ENCODE measurements around the gene NUBPL. TPM values are rescaled to one million over a fixed set of nuclear protein-coding genes. Genes with fewer than 3 reads are reported as not detected.
"Not testable (repeated sequence)": the region's sequence is repeated elsewhere in the genome, so short reads cannot be mapped to it uniquely, and the experiment has no call there.

The NUBPL gene
- total and polyA plus RNA-seq, 8 donors = 10.1 to 19.0 (median 16.9) TPM

- Histone ChIP-seq H3K9me3 (peaks cover 0 to 45% of the 10 kb centered on the region in 2 donors), H3K36me3 (peaks cover 0 to 20% of the 10 kb centered on the region in 2 donors), H3K27me3 (no peaks in the 10 kb centered on the region), H3K4me3 (no peak overlapping the region), H3K4me1 (no peaks in the 10 kb centered on the region), H3K27ac (no peak overlapping the region)
- ATAC-seq (no peak), DNase-seq (no peak)
- no peak for TF ChIP-seq CTCF (IDR thresholded peaks at IDR 0.05)
- intact Hi-C loops (cut with DNase I) = no loop called here
Measured at GRCh38 chr14:31619440-31619839, 58.2 kb downstream of the NUBPL start.

GRCh38 chr14:31620898-31621297, 59.7 kb downstream of the NUBPL start:
- H3K4me1 ChIP-seq; intact Hi-C loops (cut with DNase I); ATAC-seq; DNase-seq; H3K4me3 ChIP-seq; H3K27me3 ChIP-seq; H3K27ac ChIP-seq: not testable (repeated sequence)
- Histone ChIP-seq H3K9me3 (peaks cover 0 to 42% of the 10 kb centered on the region in 2 donors), H3K36me3 (peaks cover 0 to 20% of the 10 kb centered on the region in 2 donors)

- no peak for TF ChIP-seq CTCF (IDR thresholded peaks at IDR 0.05)
- Histone ChIP-seq H3K27ac (no peak overlapping the region), H3K27me3 (no peaks in the 10 kb centered on the region), H3K4me3 (no peak overlapping the region), H3K9me3 (peaks cover 0 to 40% of the 10 kb centered on the region in 2 donors), H3K36me3 (peaks cover 0 to 20% of the 10 kb centered on the region in 2 donors), H3K4me1 (no peaks in the 10 kb centered on the region)
- no peak for DNase-seq
- ATAC-seq = no peak
- intact Hi-C loops (cut with DNase I) = no loop called here
Measured at GRCh38 chr14:31622060-31622459, 60.9 kb downstream of the NUBPL start.

- DNase-seq; intact Hi-C loops (cut with DNase I); H3K4me3 ChIP-seq: not testable (repeated sequence)
Measured at GRCh38 chr14:31652900-31653299, 91.7 kb downstream of the NUBPL start.

GRCh38 chr14:31657917-31658316, 96.7 kb downstream of the NUBPL start:
- no peak for TF ChIP-seq CTCF (IDR thresholded peaks at IDR 0.05)
- no peak overlapping the region for H3K27ac ChIP-seq
- no peak overlapping the region for H3K4me3 ChIP-seq
- no peaks in the 10 kb centered on the region for H3K27me3 ChIP-seq
- peaks cover 0 to 24% of the 10 kb centered on the region in 2 donors for H3K9me3 ChIP-seq
- H3K4me1 ChIP-seq = no peaks in the 10 kb centered on the region
- intact Hi-C loops (cut with DNase I) = no loop called here
- H3K36me3 ChIP-seq = no peaks in the 10 kb centered on the region
- no peak for ATAC-seq
- DNase-seq = no peak

More at GRCh38 chr14:31652900-31653299, 91.7 kb downstream of the NUBPL start:
- not testable (repeated sequence) for H3K4me1 ChIP-seq, H3K27me3 ChIP-seq, H3K36me3 ChIP-seq, H3K27ac ChIP-seq, ATAC-seq
- peaks cover 0 to 49% of the 10 kb centered on the region in 2 donors for H3K9me3 ChIP-seq

GRCh38 chr14:31659278-31659677, 98.1 kb downstream of the NUBPL start:
- intact Hi-C loops (cut with DNase I) = no loop called here
- no peak for ATAC-seq

More at GRCh38 chr14:31659278-31659677, 98.1 kb downstream of the NUBPL start:
- peaks cover 0 to 13% of the 10 kb centered on the region in 2 donors for H3K9me3 ChIP-seq
- no peak for DNase-seq
- no peaks in the 10 kb centered on the region for H3K27me3 ChIP-seq
- H3K27ac ChIP-seq = no peak overlapping the region
- TF ChIP-seq CTCF (IDR thresholded peaks at IDR 0.05) = no peak
- no peaks in the 10 kb centered on the region for H3K36me3 ChIP-seq
- no peak overlapping the region for H3K4me3 ChIP-seq
- no peaks in the 10 kb centered on the region for H3K4me1 ChIP-seq
